DOHH2 (cell line): Measurements from ENCODE around the gene SDR42E1.

Experiments
- CTCF ChIP-seq: fragments of 200-600 bp; sonication (generic); IDR thresholded peaks from one replicate; pipeline ENCODE4 v1.5.1; 2014; ENCODE audit warnings: antibody characterized with exemption, mild to moderate bottlenecking, low read depth, low read length; ENCODE audit not compliant: poor library complexity, severe bottlenecking
- EZH2phosphoT487 ChIP-seq: fragments of 200-600 bp; sonication (generic); IDR thresholded peaks from 2 replicates; pipeline ENCODE4 v1.6.1; 2017; ENCODE audit warnings: borderline replicate concordance, mild to moderate bottlenecking, antibody characterized with exemption, low read length, moderate library complexity, mixed read lengths

- TF ChIP-seq CTCF = no peak
- no peak for TF ChIP-seq EZH2phosphoT487
Observed at GRCh38 chr16:82017911-82018568, 6.8 kb upstream of the SDR42E1 start.
